Neural progenitor cell (in vitro differentiated cells): Measurements from ENCODE around the gene GALNTL6.

Source experiments
- EZH2 ChIP-seq: fragments of 200-600 bp; sonication (generic); IDR thresholded peaks from 2 replicates; pipeline ENCODE4 v1.6.1; 2017; ENCODE audit warnings: antibody characterized with exemption, mild to moderate bottlenecking, moderate library complexity
- TF ChIP-seq, protein P1 (sequence below): fragments of 200-600 bp; sonication (generic); IDR thresholded peaks from 2 replicates; pipeline ENCODE4 v1.5.1; 2017; ENCODE audit warnings: antibody characterized with exemption, mild to moderate bottlenecking

DNA sequence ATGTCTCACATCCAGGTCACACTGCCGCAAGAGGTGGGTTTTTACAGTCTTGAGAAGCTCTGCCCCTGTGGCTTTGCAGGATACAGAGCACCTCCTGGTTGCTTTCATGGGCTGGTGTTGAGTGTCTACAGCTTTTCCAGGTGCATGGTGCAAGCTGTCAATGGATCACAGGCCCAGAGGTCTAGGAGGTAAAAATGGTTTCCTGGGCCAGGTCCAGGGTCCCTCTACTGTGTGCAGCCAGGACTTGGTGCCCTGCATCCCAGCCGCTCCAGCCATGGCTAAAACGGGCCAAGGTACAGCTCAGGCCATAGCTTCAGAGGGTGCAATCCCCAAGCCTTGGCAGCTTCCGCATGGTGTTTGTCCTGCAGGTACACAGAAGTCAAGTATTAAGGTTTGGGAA, 921.4 kb downstream of the GALNTL6 start:
- TF ChIP-seq, protein P1, sequence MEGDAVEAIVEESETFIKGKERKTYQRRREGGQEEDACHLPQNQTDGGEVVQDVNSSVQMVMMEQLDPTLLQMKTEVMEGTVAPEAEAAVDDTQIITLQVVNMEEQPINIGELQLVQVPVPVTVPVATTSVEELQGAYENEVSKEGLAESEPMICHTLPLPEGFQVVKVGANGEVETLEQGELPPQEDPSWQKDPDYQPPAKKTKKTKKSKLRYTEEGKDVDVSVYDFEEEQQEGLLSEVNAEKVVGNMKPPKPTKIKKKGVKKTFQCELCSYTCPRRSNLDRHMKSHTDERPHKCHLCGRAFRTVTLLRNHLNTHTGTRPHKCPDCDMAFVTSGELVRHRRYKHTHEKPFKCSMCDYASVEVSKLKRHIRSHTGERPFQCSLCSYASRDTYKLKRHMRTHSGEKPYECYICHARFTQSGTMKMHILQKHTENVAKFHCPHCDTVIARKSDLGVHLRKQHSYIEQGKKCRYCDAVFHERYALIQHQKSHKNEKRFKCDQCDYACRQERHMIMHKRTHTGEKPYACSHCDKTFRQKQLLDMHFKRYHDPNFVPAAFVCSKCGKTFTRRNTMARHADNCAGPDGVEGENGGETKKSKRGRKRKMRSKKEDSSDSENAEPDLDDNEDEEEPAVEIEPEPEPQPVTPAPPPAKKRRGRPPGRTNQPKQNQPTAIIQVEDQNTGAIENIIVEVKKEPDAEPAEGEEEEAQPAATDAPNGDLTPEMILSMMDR = no peak
- TF ChIP-seq EZH2 = no peak
